ENCODE data around the gene PHF1.

PHF1 gene

GRCh38 chr6:33390173-33390572, 20.6 kb upstream of the PHF1 start:
- Histone ChIP-seq H3K4ac (ENCODE audit: low read depth, low read length) (peak overlapping the region; percentile 59), H3K23ac (ENCODE audit: low read length) (no peak overlapping the region), H3K79me2 (ENCODE audit: control insufficient read depth, insufficient read depth, low read length) (peaks cover 33% of the 10 kb centered on the region), H3K27me3 (ENCODE audit: insufficient read depth, low read length, poor library complexity) (no peaks in the 10 kb centered on the region), H2BK15ac (replicated peaks; ENCODE audit: low read depth) (no peak overlapping the region), H2BK5ac (ENCODE audit: low read length) (no peak overlapping the region), H3K9ac (ENCODE audit: low read length) (no peak overlapping the region), H3K4me3 (ENCODE audit: low read length) (no peak overlapping the region), H4K5ac (ENCODE audit: low read length) (peak overlapping the region; percentile 72), H3K36me3 (ENCODE audit: control insufficient read depth, insufficient read depth, low read length) (no peaks in the 10 kb centered on the region), H3K4me1 (ENCODE audit: control insufficient read depth, low read depth, low read length) (no peaks in the 10 kb centered on the region), H3K4me2 (ENCODE audit: low read length) (no peak overlapping the region), H4K8ac (ENCODE audit: low read depth, low read length) (peak overlapping the region; percentile 67), H3K27ac (ENCODE audit: low read depth, low read length) (no peak overlapping the region), H2AK5ac (ENCODE audit: low read length) (no peak overlapping the region), H3K18ac (ENCODE audit: low read length) (peak overlapping the region; percentile 73), H2BK120ac (ENCODE audit: low read depth, low read length) (no peak overlapping the region), H3K56ac (ENCODE audit: low read length) (no peak overlapping the region), H3K79me1 (ENCODE audit: low read length) (peaks cover 4% of the 10 kb centered on the region)
- no peak for DNase-seq
- no CpG with 5 or more reads among the region's 2 CpGs for WGBS (ENCODE audit: extremely low coverage, insufficient coverage, low lambda C conversion rate)

GRCh38 chr6:33390767-33391277, 20.0 kb upstream of the PHF1 start:
- Histone ChIP-seq H3K4me3 (ENCODE audit: low read length) (no peak overlapping the region), H3K4ac (ENCODE audit: low read depth, low read length) (peak overlapping the region; percentile 59), H3K27ac (ENCODE audit: low read depth, low read length) (peak overlapping the region; percentile 66), H2AK5ac (ENCODE audit: low read length) (no peak overlapping the region), H2BK120ac (ENCODE audit: low read depth, low read length) (no peak overlapping the region), H3K27me3 (ENCODE audit: insufficient read depth, low read length, poor library complexity) (no peaks in the 10 kb centered on the region), H3K23ac (ENCODE audit: low read length) (no peak overlapping the region), H3K18ac (ENCODE audit: low read length) (peak overlapping the region; percentile 73), H4K8ac (ENCODE audit: low read depth, low read length) (peak overlapping the region; percentile 67), H3K36me3 (ENCODE audit: control insufficient read depth, insufficient read depth, low read length) (no peaks in the 10 kb centered on the region), H2BK5ac (ENCODE audit: low read length) (no peak overlapping the region), H4K5ac (ENCODE audit: low read length) (peak overlapping the region; percentile 72), H3K79me1 (ENCODE audit: low read length) (peaks cover 4% of the 10 kb centered on the region), H2BK15ac (replicated peaks; ENCODE audit: low read depth) (no peak overlapping the region), H3K56ac (ENCODE audit: low read length) (peak overlapping the region; percentile 74), H3K9ac (ENCODE audit: low read length) (peak overlapping the region; percentile 46), H3K4me2 (ENCODE audit: low read length) (no peak overlapping the region), H3K4me1 (ENCODE audit: control insufficient read depth, low read depth, low read length) (no peaks in the 10 kb centered on the region), H3K79me2 (ENCODE audit: control insufficient read depth, insufficient read depth, low read length) (peaks cover 38% of the 10 kb centered on the region)
- no peak for DNase-seq
- WGBS (ENCODE audit: extremely low coverage, insufficient coverage, low lambda C conversion rate), result no CpG with 5 or more reads among the region's 9 CpGs

- no peak within 1 kb of the TSS for H2AK5ac ChIP-seq (ENCODE audit: low read length)
- H3K79me2 ChIP-seq (ENCODE audit: control insufficient read depth, insufficient read depth, low read length), result peaks cover 44% of the 10 kb centered on the region
- peak within 1 kb of the TSS; percentile 59 for H3K4ac ChIP-seq (ENCODE audit: low read depth, low read length)
- no peaks in the 10 kb centered on the region for H3K36me3 ChIP-seq (ENCODE audit: control insufficient read depth, insufficient read depth, low read length)
- H3K4me3 ChIP-seq (ENCODE audit: low read length), result peak within 1 kb of the TSS; percentile 90
- no peak within 1 kb of the TSS for H2BK15ac ChIP-seq (replicated peaks; ENCODE audit: low read depth)
- peaks cover 5% of the 10 kb centered on the region for H3K79me1 ChIP-seq (ENCODE audit: low read length)
- peak within 1 kb of the TSS; percentile 67 for H4K8ac ChIP-seq (ENCODE audit: low read depth, low read length)
- H4K5ac ChIP-seq (ENCODE audit: low read length), result peak within 1 kb of the TSS; percentile 72
- H2BK120ac ChIP-seq (ENCODE audit: low read depth, low read length), result peak within 1 kb of the TSS; percentile 5
- peak within 1 kb of the TSS; percentile 90 for H3K9ac ChIP-seq (ENCODE audit: low read length)
- H3K27ac ChIP-seq (ENCODE audit: low read depth, low read length), result peak within 1 kb of the TSS; percentile 72
- no CpG with 5 or more reads among the region's 67 CpGs for WGBS (ENCODE audit: extremely low coverage, insufficient coverage, low lambda C conversion rate)
- DNase-seq, result peak; percentile 100
- peak within 1 kb of the TSS; percentile 33 for H3K23ac ChIP-seq (ENCODE audit: low read length)
- no peaks in the 10 kb centered on the region for H3K4me1 ChIP-seq (ENCODE audit: control insufficient read depth, low read depth, low read length)
- H3K18ac ChIP-seq (ENCODE audit: low read length), result peak within 1 kb of the TSS; percentile 73
- H3K27me3 ChIP-seq (ENCODE audit: insufficient read depth, low read length, poor library complexity), result no peaks in the 10 kb centered on the region
- peak within 1 kb of the TSS; percentile 49 for H2BK5ac ChIP-seq (ENCODE audit: low read length)
- H3K4me2 ChIP-seq (ENCODE audit: low read length), result peak within 1 kb of the TSS; percentile 21
- H3K56ac ChIP-seq (ENCODE audit: low read length), result peak within 1 kb of the TSS; percentile 93
Observed at GRCh38 chr6:33391278-33391921, 19.4 kb upstream of the PHF1 start, which contains the start of gene KIFC1. KIFC1 (plus strand) TSS chr6:33391823; CDS start chr6:33391986, 163 bp downstream.

GRCh38 chr6:33391922-33392594, 18.8 kb upstream of the PHF1 start:
- no peaks in the 10 kb centered on the region for H3K36me3 ChIP-seq (ENCODE audit: control insufficient read depth, insufficient read depth, low read length)
- H3K27me3 ChIP-seq (ENCODE audit: insufficient read depth, low read length, poor library complexity), result no peaks in the 10 kb centered on the region
- peaks cover 5% of the 10 kb centered on the region for H3K79me1 ChIP-seq (ENCODE audit: low read length)
- H3K4ac ChIP-seq (ENCODE audit: low read depth, low read length), result peak overlapping the region; percentile 36
- peak overlapping the region; percentile 33 for H3K23ac ChIP-seq (ENCODE audit: low read length)
- peak overlapping the region; percentile 93 for H3K56ac ChIP-seq (ENCODE audit: low read length)
- peak overlapping the region; percentile 21 for H3K4me2 ChIP-seq (ENCODE audit: low read length)
- H3K4me3 ChIP-seq (ENCODE audit: low read length), result peak overlapping the region; percentile 90
- no peak overlapping the region for H4K8ac ChIP-seq (ENCODE audit: low read depth, low read length)
- H3K9ac ChIP-seq (ENCODE audit: low read length), result peak overlapping the region; percentile 90
- WGBS (ENCODE audit: extremely low coverage, insufficient coverage, low lambda C conversion rate), result no CpG with 5 or more reads among the region's 31 CpGs
- H3K27ac ChIP-seq (ENCODE audit: low read depth, low read length), result peak overlapping the region; percentile 72
- peak; percentile 41 for DNase-seq
- no peak overlapping the region for H2AK5ac ChIP-seq (ENCODE audit: low read length)
- H3K4me1 ChIP-seq (ENCODE audit: control insufficient read depth, low read depth, low read length), result no peaks in the 10 kb centered on the region
- peaks cover 46% of the 10 kb centered on the region for H3K79me2 ChIP-seq (ENCODE audit: control insufficient read depth, insufficient read depth, low read length)
- H2BK15ac ChIP-seq (replicated peaks; ENCODE audit: low read depth), result no peak overlapping the region
- peak overlapping the region; percentile 61 for H3K18ac ChIP-seq (ENCODE audit: low read length)
- peak overlapping the region; percentile 49 for H2BK5ac ChIP-seq (ENCODE audit: low read length)
- H4K5ac ChIP-seq (ENCODE audit: low read length), result no peak overlapping the region
- H2BK120ac ChIP-seq (ENCODE audit: low read depth, low read length), result peak overlapping the region; percentile 5

GRCh38 chr6:33392595-33392948, 18.2 kb upstream of the PHF1 start:
- no peak overlapping the region for H4K5ac ChIP-seq (ENCODE audit: low read length)
- H3K23ac ChIP-seq (ENCODE audit: low read length), result no peak overlapping the region
- peaks cover 1% of the 10 kb centered on the region for H3K36me3 ChIP-seq (ENCODE audit: control insufficient read depth, insufficient read depth, low read length)
- H3K4me2 ChIP-seq (ENCODE audit: low read length), result peak overlapping the region; percentile 21
- H3K79me1 ChIP-seq (ENCODE audit: low read length), result peaks cover 7% of the 10 kb centered on the region
- H3K9ac ChIP-seq (ENCODE audit: low read length), result peak overlapping the region; percentile 90
- H2BK120ac ChIP-seq (ENCODE audit: low read depth, low read length), result no peak overlapping the region
- no peaks in the 10 kb centered on the region for H3K27me3 ChIP-seq (ENCODE audit: insufficient read depth, low read length, poor library complexity)
- H3K56ac ChIP-seq (ENCODE audit: low read length), result peak overlapping the region; percentile 93
- H3K4me1 ChIP-seq (ENCODE audit: control insufficient read depth, low read depth, low read length), result no peaks in the 10 kb centered on the region
- peaks cover 48% of the 10 kb centered on the region for H3K79me2 ChIP-seq (ENCODE audit: control insufficient read depth, insufficient read depth, low read length)
- H2BK5ac ChIP-seq (ENCODE audit: low read length), result no peak overlapping the region
- no peak overlapping the region for H3K27ac ChIP-seq (ENCODE audit: low read depth, low read length)
- no peak for DNase-seq
- H4K8ac ChIP-seq (ENCODE audit: low read depth, low read length), result no peak overlapping the region
- H2BK15ac ChIP-seq (replicated peaks; ENCODE audit: low read depth), result no peak overlapping the region
- peak overlapping the region; percentile 90 for H3K4me3 ChIP-seq (ENCODE audit: low read length)
- no CpG with 5 or more reads among the region's 5 CpGs for WGBS (ENCODE audit: extremely low coverage, insufficient coverage, low lambda C conversion rate)
- peak overlapping the region; percentile 36 for H3K4ac ChIP-seq (ENCODE audit: low read depth, low read length)
- H3K18ac ChIP-seq (ENCODE audit: low read length), result no peak overlapping the region
- H2AK5ac ChIP-seq (ENCODE audit: low read length), result no peak overlapping the region
